Measurements from ENCODE around the gene SEMA6A. TPM values are rescaled to one million over a fixed set of nuclear protein-coding genes. Genes with fewer than 3 reads are reported as not detected.

Gene SEMA6A
- total and polyA plus RNA-seq, 5 donors from 2014 or later: 0.15 to 1.4 (median 0.54) TPM; not detected in 1

- H3K4me3 ChIP-seq (ENCODE audit: low read depth, low read length): no peak overlapping the region
- no peaks in the 10 kb centered on the region for H3K4me1 ChIP-seq (ENCODE audit: control insufficient read depth, insufficient read depth, low read length, poor library complexity, severe bottlenecking)
- no peaks in the 10 kb centered on the region for H3K27me3 ChIP-seq (ENCODE audit: control insufficient read depth, insufficient read depth, low read length)
- H3K27me3 Mint-ChIP-seq: peaks cover 30% of the 10 kb centered on the region
- peaks cover 0 to 1% (median 0%) of the 10 kb centered on the region in 4 donors for H3K4me1 Mint-ChIP-seq
- no peaks in the 10 kb centered on the region for H3K36me3 Mint-ChIP-seq
- no peak overlapping the region for H3K27ac Mint-ChIP-seq
- ATAC-seq (ENCODE audit: low read depth in 2 of 2): no peak
- no peak for DNase-seq
- no peak overlapping the region for H3K27ac ChIP-seq (ENCODE audit: insufficient read depth, low read length, poor library complexity, severe bottlenecking)
- H3K36me3 ChIP-seq (ENCODE audit: control insufficient read depth, insufficient read depth, low read length): no peaks in the 10 kb centered on the region
- H3K9me3 ChIP-seq (ENCODE audit: control insufficient read depth in 2 of 2, low read length in 2 of 2): no peaks in the 10 kb centered on the region
- no peak overlapping the region for H3K4me3 Mint-ChIP-seq
- H3K9me3 Mint-ChIP-seq: peaks cover 0 to 3% (median 0%) of the 10 kb centered on the region in 7 donors
Measured at GRCh38 chr5:116583862-116584222, 9.2 kb upstream of the SEMA6A start.

- H3K27me3 Mint-ChIP-seq: peaks cover 36% of the 10 kb centered on the region
- Histone ChIP-seq H3K4me1 (ENCODE audit: control insufficient read depth, insufficient read depth, low read length, poor library complexity, severe bottlenecking) (no peaks in the 10 kb centered on the region), H3K27me3 (ENCODE audit: control insufficient read depth, insufficient read depth, low read length) (no peaks in the 10 kb centered on the region), H3K4me3 (ENCODE audit: low read depth, low read length) (no peak overlapping the region), H3K9me3 (ENCODE audit: control insufficient read depth in 2 of 2, low read length in 2 of 2) (no peaks in the 10 kb centered on the region), H3K27ac (ENCODE audit: insufficient read depth, low read length, poor library complexity, severe bottlenecking) (no peak overlapping the region), H3K36me3 (ENCODE audit: control insufficient read depth, insufficient read depth, low read length) (no peaks in the 10 kb centered on the region)
- no peaks in the 10 kb centered on the region for H3K36me3 Mint-ChIP-seq
- no peak overlapping the region for H3K27ac Mint-ChIP-seq
- no peak overlapping the region for H3K4me3 Mint-ChIP-seq
- no peak for ATAC-seq (ENCODE audit: low read depth in 2 of 2)
- DNase-seq: no peak
- peaks cover 0 to 6% (median 0%) of the 10 kb centered on the region in 4 donors for H3K4me1 Mint-ChIP-seq
- peaks cover 0 to 6% (median 0%) of the 10 kb centered on the region in 7 donors for H3K9me3 Mint-ChIP-seq
Measured at GRCh38 chr5:116583085-116583861, 8.7 kb upstream of the SEMA6A start.

- Mint-ChIP-seq H3K4me1 (peaks cover 0 to 6% (median 0%) of the 10 kb centered on the region in 4 donors), H3K4me3 (no peak overlapping the region), H3K9me3 (peaks cover 0 to 6% (median 0%) of the 10 kb centered on the region in 7 donors), H3K27me3 (peaks cover 38% of the 10 kb centered on the region), H3K36me3 (no peaks in the 10 kb centered on the region), H3K27ac (no peak overlapping the region)
- H3K27ac ChIP-seq (ENCODE audit: insufficient read depth, low read length, poor library complexity, severe bottlenecking): no peak overlapping the region
- H3K4me3 ChIP-seq (ENCODE audit: low read depth, low read length): no peak overlapping the region
- no peaks in the 10 kb centered on the region for H3K4me1 ChIP-seq (ENCODE audit: control insufficient read depth, insufficient read depth, low read length, poor library complexity, severe bottlenecking)
- H3K27me3 ChIP-seq (ENCODE audit: control insufficient read depth, insufficient read depth, low read length): peaks cover 2% of the 10 kb centered on the region
- no peak for DNase-seq
- H3K36me3 ChIP-seq (ENCODE audit: control insufficient read depth, insufficient read depth, low read length): no peaks in the 10 kb centered on the region
- no peak for ATAC-seq (ENCODE audit: low read depth in 2 of 2)
- no peaks in the 10 kb centered on the region for H3K9me3 ChIP-seq (ENCODE audit: control insufficient read depth in 2 of 2, low read length in 2 of 2)
Measured at GRCh38 chr5:116581910-116582309, 7.3 kb upstream of the SEMA6A start.

- H3K27ac Mint-ChIP-seq: no peak overlapping the region
- ATAC-seq (ENCODE audit: low read depth in 2 of 2) (no peak), DNase-seq (no peak)
- H3K4me3 ChIP-seq (ENCODE audit: low read depth, low read length): no peak overlapping the region
- peaks cover 10% of the 10 kb centered on the region for H3K4me1 ChIP-seq (ENCODE audit: control insufficient read depth, insufficient read depth, low read length, poor library complexity, severe bottlenecking)
- peaks cover 2% of the 10 kb centered on the region for H3K27me3 ChIP-seq (ENCODE audit: control insufficient read depth, insufficient read depth, low read length)
- no peak overlapping the region for H3K27ac ChIP-seq (ENCODE audit: insufficient read depth, low read length, poor library complexity, severe bottlenecking)
- H3K9me3 Mint-ChIP-seq: peaks cover 0 to 6% (median 0%) of the 10 kb centered on the region in 7 donors
- no peak overlapping the region for H3K4me3 Mint-ChIP-seq
- no peaks in the 10 kb centered on the region for H3K36me3 ChIP-seq (ENCODE audit: control insufficient read depth, insufficient read depth, low read length)
- no peaks in the 10 kb centered on the region for H3K9me3 ChIP-seq (ENCODE audit: control insufficient read depth in 2 of 2, low read length in 2 of 2)
- H3K4me1 Mint-ChIP-seq: peaks cover 6 to 14% (median 9%) of the 10 kb centered on the region in 4 donors
- H3K27me3 Mint-ChIP-seq: peaks cover 55% of the 10 kb centered on the region
- no peaks in the 10 kb centered on the region for H3K36me3 Mint-ChIP-seq
Measured at GRCh38 chr5:116579144-116579543, 4.5 kb upstream of the SEMA6A start.

- Mint-ChIP-seq H3K27me3 (peaks cover 56% of the 10 kb centered on the region), H3K4me1 (peaks cover 6 to 17% (median 9%) of the 10 kb centered on the region in 4 donors), H3K9me3 (peaks cover 0 to 6% (median 0%) of the 10 kb centered on the region in 7 donors), H3K27ac (peak overlapping the region in 1 of 3 donors; percentile 32), H3K36me3 (no peaks in the 10 kb centered on the region), H3K4me3 (no peak overlapping the region)
- H3K27ac ChIP-seq (ENCODE audit: insufficient read depth, low read length, poor library complexity, severe bottlenecking): no peak overlapping the region
- peaks cover 2% of the 10 kb centered on the region for H3K27me3 ChIP-seq (ENCODE audit: control insufficient read depth, insufficient read depth, low read length)
- peaks cover 15% of the 10 kb centered on the region for H3K4me1 ChIP-seq (ENCODE audit: control insufficient read depth, insufficient read depth, low read length, poor library complexity, severe bottlenecking)
- ATAC-seq (ENCODE audit: low read depth in 2 of 2) (no peak), DNase-seq (no peak)
- H3K36me3 ChIP-seq (ENCODE audit: control insufficient read depth, insufficient read depth, low read length): no peaks in the 10 kb centered on the region
- no peak overlapping the region for H3K4me3 ChIP-seq (ENCODE audit: low read depth, low read length)
- no peaks in the 10 kb centered on the region for H3K9me3 ChIP-seq (ENCODE audit: control insufficient read depth in 2 of 2, low read length in 2 of 2)
Measured at GRCh38 chr5:116578676-116579075, 4.1 kb upstream of the SEMA6A start.

- H3K9me3 Mint-ChIP-seq: peaks cover 0 to 6% (median 0%) of the 10 kb centered on the region in 7 donors
- peak in 1 of 3 donors; percentile 7 for DNase-seq
- peaks cover 6 to 20% (median 9%) of the 10 kb centered on the region in 4 donors for H3K4me1 Mint-ChIP-seq
- Histone ChIP-seq H3K4me1 (ENCODE audit: control insufficient read depth, insufficient read depth, low read length, poor library complexity, severe bottlenecking) (peaks cover 20% of the 10 kb centered on the region), H3K4me3 (ENCODE audit: low read depth, low read length) (no peak overlapping the region), H3K36me3 (ENCODE audit: control insufficient read depth, insufficient read depth, low read length) (no peaks in the 10 kb centered on the region), H3K27ac (ENCODE audit: insufficient read depth, low read length, poor library complexity, severe bottlenecking) (no peak overlapping the region), H3K9me3 (ENCODE audit: control insufficient read depth in 2 of 2, low read length in 2 of 2) (no peaks in the 10 kb centered on the region), H3K27me3 (ENCODE audit: control insufficient read depth, insufficient read depth, low read length) (peaks cover 6% of the 10 kb centered on the region)
- ATAC-seq (ENCODE audit: low read depth in 2 of 2): no peak
- no peaks in the 10 kb centered on the region for H3K36me3 Mint-ChIP-seq
- H3K27me3 Mint-ChIP-seq: peaks cover 61% of the 10 kb centered on the region
- peak overlapping the region in 1 of 3 donors; percentile 48 for H3K27ac Mint-ChIP-seq
- no peak overlapping the region for H3K4me3 Mint-ChIP-seq
Measured at GRCh38 chr5:116577064-116577788, 2.6 kb upstream of the SEMA6A start.

- Histone ChIP-seq H3K4me1 (ENCODE audit: control insufficient read depth, insufficient read depth, low read length, poor library complexity, severe bottlenecking) (peaks cover 20% of the 10 kb centered on the region), H3K36me3 (ENCODE audit: control insufficient read depth, insufficient read depth, low read length) (no peaks in the 10 kb centered on the region), H3K27me3 (ENCODE audit: control insufficient read depth, insufficient read depth, low read length) (peaks cover 11% of the 10 kb centered on the region), H3K9me3 (ENCODE audit: control insufficient read depth in 2 of 2, low read length in 2 of 2) (no peaks in the 10 kb centered on the region), H3K4me3 (ENCODE audit: low read depth, low read length) (no peak overlapping the region), H3K27ac (ENCODE audit: insufficient read depth, low read length, poor library complexity, severe bottlenecking) (no peak overlapping the region)
- Mint-ChIP-seq H3K9me3 (peaks cover 0 to 6% (median 0%) of the 10 kb centered on the region in 7 donors), H3K4me3 (no peak overlapping the region), H3K27me3 (peaks cover 63% of the 10 kb centered on the region), H3K4me1 (peaks cover 6 to 20% (median 9%) of the 10 kb centered on the region in 4 donors), H3K36me3 (no peaks in the 10 kb centered on the region), H3K27ac (no peak overlapping the region)
- DNase-seq (peak in 1 of 3 donors; percentile 59), ATAC-seq (ENCODE audit: low read depth in 2 of 2) (peak in 1 of 2 donors; percentile 31)
Measured at GRCh38 chr5:116576053-116576713, 1.6 kb upstream of the SEMA6A start.
